Peyer's patch (tissue), 4 donors: ENCODE results near the gene HINT2. TPM values are rescaled to one million over a fixed set of nuclear protein-coding genes. Genes with fewer than 3 reads are reported as not detected.

Source experiments
- DNase-seq, 3 donors: peaks; one replicate each; pipeline ENCODE4 v3.0.0-alpha.2; 2017 to 2019
- H3K27ac ChIP-seq, 4 donors: fragments of 200-600 bp; sonication (generic); one replicate each; pipeline ENCODE4 v1.5.1; 2016 to 2019
- H3K27me3 ChIP-seq, 2 donors: fragments of 200-600 bp; sonication (generic); one replicate each; pipeline ENCODE4 v1.5.1; 2019
- H3K36me3 ChIP-seq, 3 donors: fragments of 200-600 bp; sonication (generic); one replicate each; pipeline ENCODE4 v1.5.1; 2016 to 2019
- H3K4me1 ChIP-seq, 4 donors: fragments of 200-600 bp; sonication (generic); one replicate each; pipeline ENCODE4 v1.5.1; 2016 to 2019
- H3K4me3 ChIP-seq, 4 donors: fragments of 200-600 bp; sonication (generic); 1 replicate in 3 of 4; 2 replicates in 1 of 4; pipeline ENCODE4 v1.5.1; 2016 to 2019; ENCODE audit warnings: mild to moderate bottlenecking in 1 of 4
- H3K9me3 ChIP-seq, 4 donors: fragments of 200-600 bp; sonication (generic); one replicate each; pipeline ENCODE4 v1.5.1; 2016 to 2019; ENCODE audit warnings: mild to moderate bottlenecking in 1 of 4
- CTCF ChIP-seq, 6 experiments: fragments of 450-650 bp in 4 of 6; fragments of 200-600 bp in 2 of 6; sonication (generic) in 1 of 6; IDR thresholded peaks; one replicate each; pipeline ENCODE4 v1.5.1; 2017 to 2019; ENCODE audit warnings: antibody characterized with exemption in 6 of 6, mild to moderate bottlenecking in 3 of 6, moderate library complexity in 1 of 6
- POLR2A ChIP-seq, 2 donors: fragments of 450-650 bp; IDR thresholded peaks; one replicate each; pipeline ENCODE4 v1.5.1; 2017; ENCODE audit warnings: antibody characterized with exemption in 2 of 2, mild to moderate bottlenecking in 2 of 2, moderate library complexity in 2 of 2
- total RNA-seq, 4 donors: library from RNA; depleted of rRNA; stranded (reverse); fragments of >200 nt; gene quantifications; one replicate each; pipeline ENCODE4 v1.1.0, GENCODE V29; 2016

The HINT2 gene
- total RNA-seq, 4 donors from 2014 or later, result 19.8 to 40.3 (median 28.7) TPM

DNA sequence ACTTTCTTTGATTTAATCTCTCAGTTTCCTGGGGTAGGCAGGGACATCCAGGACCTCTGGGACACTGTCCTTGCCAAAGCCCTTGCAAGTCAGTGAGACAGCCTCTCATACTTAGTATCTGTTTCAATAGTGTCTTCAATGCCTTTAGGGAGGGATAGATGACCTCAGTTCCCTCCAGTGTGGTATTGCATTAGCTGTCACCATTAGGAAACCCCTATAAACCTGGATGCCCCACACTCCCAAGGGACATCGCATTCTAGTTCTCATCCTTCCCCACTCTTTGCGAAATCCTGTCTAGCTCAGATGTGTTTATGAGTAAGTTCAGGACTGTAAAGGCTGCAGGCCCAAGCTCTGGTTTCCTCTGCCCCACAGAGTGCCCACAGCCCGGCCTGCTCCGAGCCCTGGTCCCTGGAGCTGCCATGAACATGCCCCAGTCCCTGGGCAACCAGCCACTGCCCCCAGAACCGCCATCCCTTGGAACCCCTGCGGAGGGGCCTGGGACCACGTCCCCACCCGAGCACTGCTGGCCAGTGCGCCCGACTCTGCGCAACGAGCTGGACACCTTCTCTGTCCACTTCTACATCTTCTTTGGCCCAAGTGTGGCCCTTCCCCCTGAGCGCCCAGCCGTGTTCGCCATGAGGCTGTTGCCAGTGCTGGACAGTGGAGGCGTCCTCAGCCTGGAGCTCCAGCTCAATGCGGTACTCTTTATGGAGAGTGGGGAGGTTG, 27.3 kb upstream of the HINT2 start:
- Histone ChIP-seq H3K27ac (no peak overlapping the region), H3K9me3 (no peaks in the 10 kb centered on the region), H3K36me3 (no peaks in the 10 kb centered on the region), H3K27me3 (no peaks in the 10 kb centered on the region), H3K4me1 (peaks cover 0 to 23% (median 5%) of the 10 kb centered on the region in 4 donors), H3K4me3 (no peak overlapping the region)
- TF ChIP-seq POLR2A (IDR thresholded peaks at IDR 0.05) (no peak), CTCF (IDR thresholded peaks at IDR 0.05) (no peak)
- no peak for DNase-seq

GRCh38 chr9:35841645-35841900, 26.7 kb upstream of the HINT2 start:
- no peak for TF ChIP-seq POLR2A (IDR thresholded peaks at IDR 0.05)
- no peak for TF ChIP-seq CTCF (IDR thresholded peaks at IDR 0.05)
- H3K4me1 ChIP-seq, result peaks cover 0 to 23% (median 5%) of the 10 kb centered on the region in 4 donors

GRCh38 chr9:35840881-35841644, 26.2 kb upstream of the HINT2 start:
- TF ChIP-seq CTCF (IDR thresholded peaks at IDR 0.05) (no peak), POLR2A (IDR thresholded peaks at IDR 0.05) (no peak)
- Histone ChIP-seq H3K4me1 (peaks cover 0 to 22% (median 3%) of the 10 kb centered on the region in 4 donors), H3K9me3 (no peaks in the 10 kb centered on the region), H3K27ac (no peak overlapping the region), H3K4me3 (no peak overlapping the region), H3K27me3 (no peaks in the 10 kb centered on the region), H3K36me3 (no peaks in the 10 kb centered on the region)
- DNase-seq, result no peak

More at GRCh38 chr9:35841645-35841900, 26.7 kb upstream of the HINT2 start:
- H3K27ac ChIP-seq, result no peak overlapping the region
- H3K9me3 ChIP-seq, result no peaks in the 10 kb centered on the region
- no peak for DNase-seq
- no peaks in the 10 kb centered on the region for H3K36me3 ChIP-seq
- H3K4me3 ChIP-seq, result no peak overlapping the region
- no peaks in the 10 kb centered on the region for H3K27me3 ChIP-seq

- no peaks in the 10 kb centered on the region for H3K36me3 ChIP-seq
- no peak overlapping the region for H3K27ac ChIP-seq
- no peak overlapping the region for H3K4me3 ChIP-seq
- no peaks in the 10 kb centered on the region for H3K9me3 ChIP-seq
- DNase-seq, result no peak
- H3K4me1 ChIP-seq, result peaks cover 0 to 20% (median 3%) of the 10 kb centered on the region in 4 donors
- no peaks in the 10 kb centered on the region for H3K27me3 ChIP-seq
- TF ChIP-seq CTCF (IDR thresholded peaks at IDR 0.05) (no peak), POLR2A (IDR thresholded peaks at IDR 0.05) (no peak)
Observed at GRCh38 chr9:35839926-35840325, 25.1 kb upstream of the HINT2 start.

DNA sequence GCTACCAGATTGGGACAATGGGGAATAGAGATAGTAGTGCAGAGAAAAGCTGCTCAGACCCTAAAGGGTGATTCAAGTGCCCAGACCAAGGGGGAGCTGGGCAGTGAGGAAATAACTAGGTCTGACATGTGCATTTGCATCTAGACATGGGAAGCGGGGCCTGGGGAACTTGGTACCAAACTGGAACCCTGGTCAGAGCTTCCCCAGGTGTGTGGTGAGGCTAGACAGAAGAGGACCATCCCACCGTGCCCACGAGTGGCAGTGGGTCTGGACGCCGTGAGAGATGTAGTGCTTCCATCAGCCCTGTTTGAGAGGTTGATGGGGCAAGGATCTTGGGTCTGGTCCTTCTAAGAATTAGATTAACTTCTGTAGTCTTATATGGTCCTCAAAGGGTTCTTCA, 21.8 kb upstream of the HINT2 start:
- Histone ChIP-seq H3K4me3 (no peak overlapping the region), H3K36me3 (no peaks in the 10 kb centered on the region), H3K4me1 (peaks cover 0 to 19% (median 15%) of the 10 kb centered on the region in 4 donors), H3K27me3 (no peaks in the 10 kb centered on the region), H3K9me3 (no peaks in the 10 kb centered on the region), H3K27ac (no peak overlapping the region)
- DNase-seq, result no peak
- no peak for TF ChIP-seq CTCF (IDR thresholded peaks at IDR 0.05)
- no peak for TF ChIP-seq POLR2A (IDR thresholded peaks at IDR 0.05)
